ENCODE results near the gene ELMOD1. TPM values are rescaled to one million over a fixed set of nuclear protein-coding genes. Genes with fewer than 3 reads are reported as not detected.
"Not testable (repeated sequence)": the region's sequence is repeated elsewhere in the genome, so short reads cannot be mapped to it uniquely, and the experiment has no call there.

ELMOD1 gene
- total RNA-seq, 2 experiments from 2014 or later: not detected

DNA sequence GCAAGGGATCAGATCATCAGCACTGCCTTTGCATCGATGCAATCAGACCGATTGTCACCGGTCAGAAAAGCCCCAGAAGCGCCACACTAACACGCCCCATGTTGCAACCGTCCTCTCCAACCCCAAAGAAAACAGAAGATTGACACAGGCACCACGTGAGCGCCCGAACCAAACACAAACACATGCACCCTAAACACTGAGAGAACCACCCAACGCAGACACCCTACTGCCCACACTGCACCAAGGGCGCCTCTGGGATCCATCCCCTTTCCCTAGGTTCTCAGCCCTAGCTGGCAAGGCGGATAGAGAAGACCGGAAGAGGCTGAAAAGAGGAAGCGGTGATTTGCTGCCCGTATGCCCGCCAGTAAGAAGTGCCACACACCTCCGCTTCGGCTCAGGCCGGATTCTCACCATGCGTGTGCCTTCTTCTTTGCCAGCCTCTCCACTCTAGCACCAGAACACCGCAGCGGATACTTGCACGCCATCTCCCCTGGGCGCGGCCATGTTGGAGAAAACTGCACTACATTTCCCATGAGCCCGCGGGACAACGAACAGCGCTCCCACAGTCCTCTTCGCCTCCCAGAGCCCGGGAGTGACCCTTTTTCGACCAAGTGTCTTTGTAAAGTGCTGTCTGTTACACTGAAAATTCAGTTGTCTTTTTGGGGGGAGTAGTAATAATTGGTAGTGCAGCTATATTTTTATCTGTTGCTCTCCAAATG lies 25.6 kb upstream of the ELMOD1 start, which contains the start of gene ALKBH8:
Gene ALKBH8 (minus strand): TSS at position 517 of the 719 bp plus-strand sequence. CDS start 4,842 bp downstream, outside the sequence.
- Mint-ChIP-seq H3K27ac (peak within 1 kb of the TSS; percentile 94), H3K4me1 (ENCODE audit: low read depth) (peaks cover 51% of the 10 kb centered on the region), H3K4me3 (peak within 1 kb of the TSS; percentile 87), H3K9me3 (ENCODE audit: insufficient read depth) (no peaks in the 10 kb centered on the region), H3K36me3 (ENCODE audit: low read depth) (peaks cover 2% of the 10 kb centered on the region), H3K27me3 (ENCODE audit: low read depth) (no peaks in the 10 kb centered on the region)
- CTCF ChIA-PET: interaction anchor here (1.0 to 7.5 kb wide), 9 partner anchors 10 to 225 kb away, joined by 3 to 95 read pairs (median 5); no protein-coding TSS in a partner anchor
- peak; percentile 98 for ATAC-seq
- POLR2A ChIA-PET: interaction anchor here (0.8 to 1.9 kb wide), 4 partner anchors 14 to 115 kb away, joined by 3 to 4 read pairs (median 4); no protein-coding TSS in a partner anchor
- DNase-seq: peak; percentile 87

- peak overlapping the region; percentile 87 for H3K4me3 Mint-ChIP-seq
- not testable (repeated sequence) for H3K9me3 Mint-ChIP-seq (ENCODE audit: insufficient read depth); H3K27me3 Mint-ChIP-seq (ENCODE audit: low read depth); DNase-seq; H3K36me3 Mint-ChIP-seq (ENCODE audit: low read depth); ATAC-seq
- ChIA-PET CTCF (interaction anchor here (0.6 to 7.5 kb wide), 11 partner anchors 10 to 224 kb away, joined by 3 to 95 read pairs (median 3); no protein-coding TSS in a partner anchor), POLR2A (interaction anchor here (1.0 to 1.9 kb wide), 2 partner anchors 14 to 19 kb away, joined by 3 to 4 read pairs; no protein-coding TSS in a partner anchor)
- peak overlapping the region; percentile 94 for H3K27ac Mint-ChIP-seq
- H3K4me1 Mint-ChIP-seq (ENCODE audit: low read depth): peaks cover 51% of the 10 kb centered on the region
Observed at GRCh38 chr11:107565955-107566501, 24.9 kb upstream of the ELMOD1 start.

DNA sequence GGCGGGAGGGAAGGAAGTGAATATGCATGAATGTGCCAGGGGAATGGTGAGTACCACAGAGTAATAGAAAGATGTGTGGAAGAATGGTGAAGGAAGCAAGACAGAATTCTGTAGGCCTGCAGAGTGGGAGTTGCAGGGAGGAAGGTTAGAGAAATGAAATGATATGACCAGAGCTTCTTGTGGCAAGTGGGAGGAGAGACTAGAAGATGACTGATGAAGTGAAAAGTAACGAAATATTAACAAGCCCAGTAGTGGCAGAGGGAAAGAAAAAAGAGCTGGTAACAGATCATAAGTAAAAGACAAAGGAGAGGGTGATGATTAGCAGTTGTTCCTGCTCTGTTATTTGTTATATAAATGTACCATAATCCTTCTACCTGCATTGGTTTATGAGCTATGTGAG lies 24.4 kb upstream of the ELMOD1 start:
- POLR2A ChIA-PET: no interaction called here
- H3K9me3 Mint-ChIP-seq (ENCODE audit: insufficient read depth): no peaks in the 10 kb centered on the region
- CTCF ChIA-PET: interaction anchor here (0.6 to 7.5 kb wide), 10 partner anchors 9 to 206 kb away, joined by 3 to 95 read pairs (median 5); no protein-coding TSS in a partner anchor
- peaks cover 2% of the 10 kb centered on the region for H3K36me3 Mint-ChIP-seq (ENCODE audit: low read depth)
- peak overlapping the region; percentile 87 for H3K4me3 Mint-ChIP-seq
- peaks cover 49% of the 10 kb centered on the region for H3K4me1 Mint-ChIP-seq (ENCODE audit: low read depth)
- DNase-seq (no peak), ATAC-seq (no peak)
- peaks cover 3% of the 10 kb centered on the region for H3K27me3 Mint-ChIP-seq (ENCODE audit: low read depth)
- peak overlapping the region; percentile 94 for H3K27ac Mint-ChIP-seq

GRCh38 chr11:107567739-107568335 lies 23.1 kb upstream of the ELMOD1 start:
- no peak for DNase-seq
- Mint-ChIP-seq H3K36me3 (ENCODE audit: low read depth) (no peaks in the 10 kb centered on the region), H3K27me3 (ENCODE audit: low read depth) (peaks cover 7% of the 10 kb centered on the region), H3K4me1 (ENCODE audit: low read depth) (peaks cover 40% of the 10 kb centered on the region), H3K27ac (no peak overlapping the region), H3K9me3 (ENCODE audit: insufficient read depth) (no peaks in the 10 kb centered on the region), H3K4me3 (no peak overlapping the region)
- ChIA-PET POLR2A (no interaction called here), CTCF (interaction anchor here (0.7 to 7.5 kb wide), 5 partner anchors 9 to 204 kb away, joined by 4 to 95 read pairs (median 7); no protein-coding TSS in a partner anchor)
- no peak for ATAC-seq

DNA sequence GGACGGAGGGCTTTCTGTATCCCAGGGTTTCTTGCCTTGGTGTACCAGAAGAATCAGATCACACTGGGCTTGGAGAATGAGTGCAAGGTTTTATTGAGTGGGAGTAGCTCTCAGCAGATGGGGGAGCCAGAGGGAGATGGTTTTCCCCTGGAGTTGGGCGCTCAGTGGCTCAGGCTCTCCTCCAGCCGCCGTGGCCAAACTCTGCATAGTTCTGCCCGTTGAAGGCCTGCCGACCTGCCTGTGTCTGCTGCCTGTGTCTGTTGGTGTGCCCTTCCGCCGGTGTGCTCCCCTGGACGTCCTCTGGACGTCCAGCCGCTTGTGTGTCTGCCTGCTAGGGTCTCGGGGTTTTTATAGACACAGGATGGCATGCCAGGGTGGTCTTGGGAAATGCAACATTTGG lies 20.9 kb upstream of the ELMOD1 start:
- ChIA-PET CTCF (interaction anchor here (6.7 kb wide), 1 partner anchor 119 kb away, joined by 42 read pairs; no protein-coding TSS in a partner anchor), POLR2A (no interaction called here)
- ATAC-seq: no peak
- no peaks in the 10 kb centered on the region for H3K36me3 Mint-ChIP-seq (ENCODE audit: low read depth)
- DNase-seq: no peak
- H3K4me3 Mint-ChIP-seq: no peak overlapping the region
- peaks cover 25% of the 10 kb centered on the region for H3K4me1 Mint-ChIP-seq (ENCODE audit: low read depth)
- H3K9me3 Mint-ChIP-seq (ENCODE audit: insufficient read depth): no peaks in the 10 kb centered on the region
- H3K27ac Mint-ChIP-seq: no peak overlapping the region
- H3K27me3 Mint-ChIP-seq (ENCODE audit: low read depth): peaks cover 10% of the 10 kb centered on the region

DNA sequence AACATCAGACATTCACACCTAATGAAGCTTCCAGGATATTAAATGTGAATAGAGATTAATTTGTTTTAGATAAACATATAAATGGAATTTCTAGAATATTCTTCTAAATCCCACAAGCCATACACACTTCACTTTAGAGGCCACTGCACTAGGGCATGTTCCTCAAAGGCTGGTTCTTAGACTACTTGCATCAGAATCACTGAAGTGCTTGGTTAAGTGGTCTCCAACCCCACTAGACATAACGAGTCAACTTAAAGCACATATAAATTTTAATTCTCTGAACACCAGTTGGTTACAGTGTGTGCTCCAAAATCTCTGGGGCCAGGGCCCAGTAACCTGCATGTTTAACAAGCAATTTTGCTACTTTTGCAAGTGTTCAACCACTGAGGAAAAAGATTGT lies 17.5 kb upstream of the ELMOD1 start:
- Mint-ChIP-seq H3K27me3 (ENCODE audit: low read depth) (peaks cover 10% of the 10 kb centered on the region), H3K27ac (no peak overlapping the region), H3K4me1 (ENCODE audit: low read depth) (no peaks in the 10 kb centered on the region), H3K4me3 (no peak overlapping the region), H3K36me3 (ENCODE audit: low read depth) (no peaks in the 10 kb centered on the region), H3K9me3 (ENCODE audit: insufficient read depth) (no peaks in the 10 kb centered on the region)
- ChIA-PET POLR2A (no interaction called here), CTCF (interaction anchor here (0.9 kb wide), 1 partner anchor 25 kb away, joined by 3 read pairs; no protein-coding TSS in a partner anchor)
- no peak for ATAC-seq
- no peak for DNase-seq

GRCh38 chr11:107576497-107577345 lies 14.2 kb upstream of the ELMOD1 start:
- H3K4me3 Mint-ChIP-seq; H3K9me3 Mint-ChIP-seq (ENCODE audit: insufficient read depth); H3K27ac Mint-ChIP-seq; POLR2A ChIA-PET; H3K27me3 Mint-ChIP-seq (ENCODE audit: low read depth); ATAC-seq; H3K36me3 Mint-ChIP-seq (ENCODE audit: low read depth); H3K4me1 Mint-ChIP-seq (ENCODE audit: low read depth): not testable (repeated sequence)
- CTCF ChIA-PET: interaction anchor here (0.7 to 2.6 kb wide), 9 partner anchors 9 to 194 kb away, joined by 3 to 10 read pairs (median 3); partner anchors contain the start of genes ALKBH8 and CWF19L2
- peak; percentile 61 for DNase-seq

GRCh38 chr11:107577346-107577711 lies 13.6 kb upstream of the ELMOD1 start:
- no peak overlapping the region for H3K4me3 Mint-ChIP-seq
- no peaks in the 10 kb centered on the region for H3K9me3 Mint-ChIP-seq (ENCODE audit: insufficient read depth)
- H3K27ac Mint-ChIP-seq: no peak overlapping the region
- peaks cover 7% of the 10 kb centered on the region for H3K27me3 Mint-ChIP-seq (ENCODE audit: low read depth)
- no peaks in the 10 kb centered on the region for H3K4me1 Mint-ChIP-seq (ENCODE audit: low read depth)
- no peak for DNase-seq
- ATAC-seq: no peak
- H3K36me3 Mint-ChIP-seq (ENCODE audit: low read depth): no peaks in the 10 kb centered on the region
- POLR2A ChIA-PET: no interaction called here
- CTCF ChIA-PET: interaction anchor here (1.6 to 2.6 kb wide), 3 partner anchors 14 to 194 kb away, joined by 3 to 9 read pairs (median 8); no protein-coding TSS in a partner anchor

DNA sequence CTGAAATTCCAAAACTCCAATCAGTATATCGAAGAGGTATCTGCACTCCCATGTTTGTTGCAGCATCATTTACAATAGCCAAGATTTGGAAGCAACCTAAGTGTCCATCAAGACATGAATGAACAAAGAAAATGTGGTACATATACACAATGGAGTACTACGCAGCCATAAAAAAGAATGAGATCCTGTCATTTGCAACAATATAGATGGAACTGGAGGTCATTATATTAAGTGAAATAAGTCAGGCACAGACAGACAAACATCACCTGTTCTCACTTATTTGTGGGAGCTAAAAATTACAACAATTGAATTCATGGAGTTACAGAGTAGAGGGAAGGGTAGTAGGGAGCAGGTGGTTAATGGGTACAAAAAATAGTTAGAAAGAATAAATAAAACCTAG lies 11.8 kb upstream of the ELMOD1 start:
- H3K9me3 Mint-ChIP-seq (ENCODE audit: insufficient read depth); H3K4me1 Mint-ChIP-seq (ENCODE audit: low read depth); H3K36me3 Mint-ChIP-seq (ENCODE audit: low read depth); DNase-seq; H3K4me3 Mint-ChIP-seq; H3K27me3 Mint-ChIP-seq (ENCODE audit: low read depth); CTCF ChIA-PET; ATAC-seq; H3K27ac Mint-ChIP-seq: not testable (repeated sequence)
- POLR2A ChIA-PET: interaction anchor here (0.6 kb wide), 1 partner anchor 15 kb away, joined by 3 read pairs; no protein-coding TSS in a partner anchor

GRCh38 chr11:107581147-107581546 lies 9.8 kb upstream of the ELMOD1 start:
- CTCF ChIA-PET: no interaction called here
- no peak overlapping the region for H3K27ac Mint-ChIP-seq
- H3K4me3 Mint-ChIP-seq: no peak overlapping the region
- H3K4me1 Mint-ChIP-seq (ENCODE audit: low read depth): no peaks in the 10 kb centered on the region
- ATAC-seq (no peak), DNase-seq (no peak)
- H3K36me3 Mint-ChIP-seq (ENCODE audit: low read depth): no peaks in the 10 kb centered on the region
- H3K9me3 Mint-ChIP-seq (ENCODE audit: insufficient read depth): no peaks in the 10 kb centered on the region
- peaks cover 16% of the 10 kb centered on the region for H3K27me3 Mint-ChIP-seq (ENCODE audit: low read depth)
- POLR2A ChIA-PET: no interaction called here

DNA sequence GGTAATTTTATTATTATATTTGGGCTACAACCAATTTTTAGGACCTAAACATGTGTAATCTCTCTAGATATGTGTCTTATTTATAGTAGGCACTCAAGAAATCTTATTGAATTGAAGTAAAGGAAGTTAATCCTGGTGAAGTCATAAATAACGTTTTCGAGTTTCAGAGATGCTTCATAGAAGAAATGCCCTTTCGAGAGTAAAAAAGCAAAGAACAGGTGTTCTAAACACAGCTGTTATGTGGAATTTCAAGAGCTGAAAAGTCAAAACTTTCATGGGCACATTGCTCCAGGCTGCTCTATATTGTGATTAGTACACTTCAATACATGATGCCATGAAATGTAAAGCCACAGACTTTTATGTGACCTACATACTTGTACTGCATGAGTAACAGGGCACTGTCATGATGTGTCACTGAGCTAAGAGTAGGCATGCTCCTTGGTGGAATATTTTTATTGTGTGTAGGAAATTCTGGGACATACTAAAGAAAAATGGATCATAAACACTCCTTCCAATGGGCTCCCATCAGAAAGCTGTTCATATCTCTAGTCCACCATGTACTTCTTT lies 7.2 kb upstream of the ELMOD1 start:
- Mint-ChIP-seq H3K36me3 (ENCODE audit: low read depth) (no peaks in the 10 kb centered on the region), H3K27me3 (ENCODE audit: low read depth) (peaks cover 40% of the 10 kb centered on the region), H3K4me3 (no peak overlapping the region), H3K27ac (no peak overlapping the region), H3K9me3 (ENCODE audit: insufficient read depth) (no peaks in the 10 kb centered on the region), H3K4me1 (ENCODE audit: low read depth) (no peaks in the 10 kb centered on the region)
- ATAC-seq (no peak), DNase-seq (no peak)
- CTCF ChIA-PET: interaction anchor here (0.7 to 0.9 kb wide), 2 partner anchors 20 to 315 kb away, joined by 3 read pairs; no protein-coding TSS in a partner anchor
- POLR2A ChIA-PET: no interaction called here

Data from activated CD8-positive, alpha-beta T cell treated with anti-CD3 and anti-CD28 coated beads, Interleukin-2, amount 10 ng/mL, durations not matched to agents 7 days and 5 days (primary cell).